Common myeloid progenitor, CD34-positive (primary cell): Measurements from ENCODE around the gene AIF1.
A peak's percentile ranks its signal among the peaks of the same experiment; 100 is the strongest.

Experiments used
- CTCF ChIA-PET: fragments of 350-600 bp; sonication (Branson Sonifier 250); formaldehyde crosslinking; loops from one replicate; lab custom pipeline; 2021; ENCODE audit warnings: antibody characterized with exemption; lab: Charles Lee
- POLR2A ChIA-PET: fragments of 350-600 bp; sonication (Branson Sonifier 250); formaldehyde crosslinking; loops from one replicate; lab custom pipeline; 2021; ENCODE audit warnings: antibody characterized with exemption; lab: Charles Lee
- DNase-seq, 3 donors: peaks; one replicate each; pipeline versions ENCODE4 v3.0.0 to v3.0.0-alpha.2; 2013
- H3K27ac ChIP-seq, 2 experiments: 1 replicate in 1 of 2; 2 replicates in 1 of 2; pipeline ENCODE4 v1.7.0; 2013; ENCODE audit warnings: inconsistent platforms in 2 of 2, low read length in 2 of 2, mild to moderate bottlenecking in 2 of 2, low read depth in 1 of 2, moderate library complexity in 1 of 2; ENCODE audit not compliant: severe bottlenecking in 2 of 2, insufficient read depth in 1 of 2, poor library complexity in 1 of 2
- H3K27me3 ChIP-seq, 5 experiments: replicated peaks in 2 of 5; 1 replicate in 3 of 5; 2 replicates in 2 of 5; pipeline versions ENCODE4 v1.6.1 to v1.7.0; 2013; ENCODE audit warnings: low read length in 4 of 5, mild to moderate bottlenecking in 2 of 5, moderate library complexity in 2 of 5, inconsistent platforms in 1 of 5; ENCODE audit not compliant: insufficient read depth in 5 of 5, control insufficient read depth in 4 of 5
- H3K36me3 ChIP-seq, 4 experiments: 1 replicate in 2 of 4; 2 replicates in 2 of 4; pipeline versions ENCODE4 v1.6.1 to v1.7.0; 2013; ENCODE audit warnings: low read length in 3 of 4, control low read depth in 1 of 4, mild to moderate bottlenecking in 1 of 4; ENCODE audit not compliant: control insufficient read depth in 4 of 4, insufficient read depth in 4 of 4
- H3K4me1 ChIP-seq, 4 experiments: 1 replicate in 3 of 4; 2 replicates in 1 of 4; pipeline versions ENCODE4 v1.6.1 to v1.7.1; 2013; ENCODE audit warnings: low read length in 3 of 4, mild to moderate bottlenecking in 3 of 4, control low read depth in 1 of 4, inconsistent platforms in 1 of 4, moderate library complexity in 1 of 4; ENCODE audit not compliant: control insufficient read depth in 4 of 4, insufficient read depth in 4 of 4; ENCODE audit errors: control extremely low read depth in 1 of 4
- H3K4me3 ChIP-seq, 7 experiments: 1 replicate in 4 of 7; 2 replicates in 3 of 7; pipeline versions ENCODE4 v1.5.1 to v1.7.0; 2013; ENCODE audit warnings: mild to moderate bottlenecking in 7 of 7, low read length in 6 of 7, moderate library complexity in 6 of 7, inconsistent platforms in 2 of 7, low read depth in 2 of 7, control low read depth in 1 of 7; ENCODE audit not compliant: insufficient read depth in 4 of 7, control insufficient read depth in 1 of 7; ENCODE audit errors: extremely low read depth in 1 of 7
- H3K9me3 ChIP-seq, 5 experiments: 1 replicate in 4 of 5; 2 replicates in 1 of 5; pipeline versions ENCODE4 v1.6.1 to v1.7.1; 2013; ENCODE audit warnings: low read length in 4 of 5, mild to moderate bottlenecking in 2 of 5, inconsistent platforms in 1 of 5, low read depth in 1 of 5, moderate library complexity in 1 of 5; ENCODE audit not compliant: control insufficient read depth in 4 of 5, insufficient read depth in 2 of 5; ENCODE audit errors: control extremely low read depth in 1 of 5
- WGBS: methylation state at CpG from one replicate; pipeline ENCODE4 v1.1.5; 2013; ENCODE audit not compliant: insufficient coverage; 5-methylcytosine and 5-hydroxymethylcytosine counted together

The AIF1 gene

DNA sequence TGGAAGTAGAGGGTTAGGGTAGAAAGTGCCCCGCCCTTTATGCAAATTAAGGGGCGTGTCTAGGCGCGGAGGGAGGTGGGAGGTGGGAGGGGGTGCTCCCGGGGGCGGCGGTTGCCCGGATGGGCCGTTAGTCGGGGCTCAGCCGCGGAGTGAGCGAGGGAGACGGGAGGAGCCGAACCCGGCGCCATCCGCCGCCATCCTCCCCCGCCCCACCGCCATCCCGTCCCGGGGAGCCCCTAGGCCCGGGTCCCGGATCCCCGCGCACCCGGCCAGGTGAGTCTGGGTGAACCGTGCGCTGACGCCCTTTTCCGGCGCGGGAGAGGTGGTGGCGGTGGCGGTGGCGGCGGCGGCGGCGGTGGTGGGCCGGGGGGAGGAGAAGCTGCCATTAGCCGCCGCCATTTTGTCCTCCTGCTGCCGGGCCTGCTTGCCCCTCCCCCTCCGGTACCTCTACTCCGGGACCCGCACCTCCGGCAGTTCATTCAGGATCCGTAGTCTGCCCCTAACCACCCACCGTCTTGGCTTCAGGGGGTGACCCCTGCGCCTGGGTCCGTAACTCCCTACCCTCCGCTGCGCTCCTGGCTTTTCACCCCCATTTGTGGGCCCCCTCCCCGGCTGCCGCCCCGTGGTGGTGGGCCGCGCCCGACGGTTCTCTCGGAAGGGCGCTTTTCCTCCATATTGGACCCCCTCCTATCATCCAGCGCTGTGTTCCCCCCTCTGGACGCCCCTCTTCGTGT is 5.7 kb downstream of the AIF1 start, which contains the start of gene PRRC2A:
Gene PRRC2A, plus strand, starts transcription at position 130 of the 734 bp plus-strand sequence. CDS start 2,075 bp downstream, outside the sequence.
- no peaks in the 10 kb centered on the region for H3K9me3 ChIP-seq
- H3K27me3 ChIP-seq, result no peaks in the 10 kb centered on the region
- DNase-seq, result peak in 2 of 3 donors; percentile 80 to 85
- POLR2A ChIA-PET, result interaction anchor here (0.9 to 2.8 kb wide), 3 partner anchors 11 to 31 kb away, joined by 3 to 19 read pairs (median 8); partner anchors contain the start of gene BAG6
- H3K4me1 ChIP-seq, result peaks cover 25 to 46% (median 40%) of the 10 kb centered on the region in 4 experiments
- peaks cover 10 to 46% (median 28%) of the 10 kb centered on the region in 4 experiments for H3K36me3 ChIP-seq
- WGBS, result 0% methylated on average over 29 of the region's 67 CpGs
- peak within 1 kb of the TSS; percentile 94 to 97 for H3K27ac ChIP-seq
- H3K4me3 ChIP-seq, result peak within 1 kb of the TSS; percentile 79 to 95 (median 88)
- CTCF ChIA-PET, result interaction anchor here (3.0 kb wide), 1 partner anchor 31 kb away, joined by 12 read pairs; the partner anchor contains the start of gene BAG6

DNA sequence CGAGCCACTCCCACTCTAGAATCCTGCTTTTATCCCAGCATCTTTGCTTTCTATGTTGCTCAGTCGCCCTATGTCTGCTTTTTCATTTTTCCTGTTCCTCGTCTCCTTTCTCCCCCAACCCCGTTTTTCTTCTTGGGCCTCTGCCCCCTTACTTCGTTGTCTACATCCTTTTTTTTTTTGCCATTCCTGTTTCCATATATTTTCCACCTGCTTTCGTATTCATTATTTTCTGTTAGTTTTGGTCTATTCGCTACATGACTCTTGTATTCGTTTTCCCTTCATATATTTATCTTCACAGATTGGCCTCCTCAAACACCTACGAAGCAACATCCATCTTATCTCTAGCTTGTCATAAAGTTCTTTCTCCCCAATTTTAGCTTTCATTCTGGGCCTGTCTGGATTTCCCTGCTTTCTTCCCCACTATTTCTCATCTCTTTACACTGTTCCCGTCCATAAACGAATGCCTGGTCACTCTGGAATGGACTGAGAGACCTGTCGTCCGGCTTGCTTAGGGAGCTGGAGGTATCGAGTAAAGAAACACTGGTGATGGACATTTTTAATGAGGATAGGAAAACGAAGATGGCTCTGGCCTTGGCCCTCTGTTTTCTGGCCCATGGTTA is 6.4 kb downstream of the AIF1 start:
- CTCF ChIA-PET, result interaction anchor here (1.3 to 3.0 kb wide), 4 partner anchors 14 to 31 kb away, joined by 3 to 15 read pairs (median 8); partner anchors contain the start of gene BAG6
- no peak for DNase-seq
- no peaks in the 10 kb centered on the region for H3K27me3 ChIP-seq
- peak overlapping the region; percentile 92 to 96 for H3K27ac ChIP-seq
- POLR2A ChIA-PET, result interaction anchor here (0.6 to 2.8 kb wide), 3 partner anchors 12 to 199 kb away, joined by 3 to 19 read pairs (median 8); partner anchors contain the start of gene BAG6
- H3K9me3 ChIP-seq, result no peaks in the 10 kb centered on the region
- H3K36me3 ChIP-seq, result peaks cover 11 to 52% (median 34%) of the 10 kb centered on the region in 4 experiments
- H3K4me3 ChIP-seq, result peak overlapping the region; percentile 79 to 95 (median 88)
- H3K4me1 ChIP-seq, result peaks cover 24 to 42% (median 34%) of the 10 kb centered on the region in 4 experiments
- 36% methylated on average over 14 of the region's 15 CpGs for WGBS

DNA sequence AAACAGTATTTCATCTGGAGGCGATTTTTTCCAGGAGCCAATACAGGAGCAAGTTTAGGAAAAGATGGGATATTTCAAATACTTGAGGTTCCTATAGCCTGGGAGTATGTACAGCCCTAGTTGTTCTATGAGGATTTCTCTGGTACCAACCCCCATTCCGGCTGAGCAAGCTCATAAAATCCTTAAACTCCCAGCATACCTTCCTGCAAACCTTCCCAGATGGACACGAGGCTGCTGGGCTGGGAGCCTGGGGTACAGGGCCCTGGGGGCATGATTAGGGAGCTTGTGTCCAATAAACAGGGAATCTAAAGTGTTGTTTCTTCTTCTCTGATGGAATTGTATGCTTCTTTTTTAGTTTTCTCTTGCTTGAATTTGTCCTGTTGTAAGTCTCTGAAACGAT is 7.0 kb downstream of the AIF1 start:
- Histone ChIP-seq H3K9me3 (no peaks in the 10 kb centered on the region), H3K4me1 (peaks cover 18 to 37% (median 28%) of the 10 kb centered on the region in 4 experiments), H3K36me3 (peaks cover 13 to 52% (median 40%) of the 10 kb centered on the region in 4 experiments), H3K27me3 (no peaks in the 10 kb centered on the region), H3K4me3 (peak overlapping the region in 6 of 7 experiments; percentile 79 to 95 (median 90)), H3K27ac (peak overlapping the region; percentile 92 to 96)
- 76% methylated on average over 3 of the region's 4 CpGs for WGBS
- DNase-seq, result no peak
- CTCF ChIA-PET, result interaction anchor here (1.0 to 3.0 kb wide), 7 partner anchors 11 to 76 kb away, joined by 3 to 15 read pairs (median 4); partner anchors contain the start of gene BAG6
- POLR2A ChIA-PET, result interaction anchor here (0.6 to 2.8 kb wide), 2 partner anchors 30 to 198 kb away, joined by 3 to 19 read pairs; partner anchors contain the start of gene BAG6

DNA sequence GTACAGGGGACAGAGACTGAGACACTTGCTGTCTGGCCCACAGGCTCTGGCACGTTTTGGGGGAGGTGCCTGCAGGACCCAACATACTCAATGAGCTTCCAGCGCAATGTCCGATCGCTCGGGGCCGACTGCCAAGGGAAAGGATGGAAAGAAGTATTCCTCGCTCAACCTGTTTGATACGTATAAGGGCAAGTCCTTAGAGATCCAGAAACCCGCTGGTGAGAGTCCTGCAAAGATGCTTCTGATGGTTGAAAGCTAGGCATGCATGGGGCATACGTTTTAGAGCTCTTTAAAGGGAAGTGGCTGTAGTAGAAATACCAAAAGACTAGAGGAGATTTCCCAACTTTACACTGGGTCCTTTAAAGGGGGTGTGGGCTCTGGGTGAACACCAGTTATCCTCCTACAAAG is 7.7 kb downstream of the AIF1 start:
- ChIA-PET CTCF (interaction anchor here (0.6 to 3.0 kb wide), 10 partner anchors 11 to 1236 kb away, joined by 3 to 15 read pairs (median 4); partner anchors contain the start of gene BAG6), POLR2A (interaction anchor here (0.6 to 2.8 kb wide), 3 partner anchors 10 to 29 kb away, joined by 3 to 19 read pairs (median 5); partner anchors contain the start of gene BAG6)
- Histone ChIP-seq H3K27ac (peak overlapping the region in 1 of 2 experiments; percentile 96), H3K9me3 (no peaks in the 10 kb centered on the region), H3K4me3 (peak overlapping the region in 2 of 7 experiments; percentile 92), H3K27me3 (no peaks in the 10 kb centered on the region), H3K36me3 (peaks cover 16 to 57% (median 46%) of the 10 kb centered on the region in 4 experiments), H3K4me1 (peaks cover 16 to 30% (median 23%) of the 10 kb centered on the region in 4 experiments)
- DNase-seq, result no peak
- 91% methylated on average over 9 of the region's 10 CpGs for WGBS

DNA sequence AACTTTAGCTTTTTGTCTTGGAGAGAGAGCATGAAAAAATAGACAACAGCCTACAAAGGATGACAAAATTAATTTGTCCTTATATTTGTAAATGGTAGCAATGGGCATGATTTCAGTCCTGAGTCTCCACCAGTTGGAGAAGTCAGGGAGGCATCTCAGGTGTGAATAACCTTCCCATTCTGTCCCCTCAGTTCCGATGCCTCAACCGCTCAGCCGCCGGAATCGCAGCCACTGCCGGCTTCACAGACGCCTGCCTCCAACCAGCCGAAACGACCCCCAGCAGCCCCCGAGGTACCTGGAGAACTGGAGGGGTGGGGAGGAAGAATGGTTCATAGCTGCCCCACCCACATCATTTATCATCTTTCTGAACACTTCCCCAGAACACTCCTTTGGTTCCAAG is 9.0 kb downstream of the AIF1 start:
- peaks cover 16 to 22% (median 19%) of the 10 kb centered on the region in 4 experiments for H3K4me1 ChIP-seq
- H3K4me3 ChIP-seq, result no peak overlapping the region
- H3K36me3 ChIP-seq, result peaks cover 28 to 71% (median 58%) of the 10 kb centered on the region in 4 experiments
- no peaks in the 10 kb centered on the region for H3K9me3 ChIP-seq
- no CpG with 5 or more reads among the region's 10 CpGs for WGBS
- no peak for DNase-seq
- POLR2A ChIA-PET, result no interaction called here
- no peak overlapping the region for H3K27ac ChIP-seq
- CTCF ChIA-PET, result interaction anchor here (1.1 to 3.0 kb wide), 2 partner anchors 13 to 28 kb away, joined by 3 to 12 read pairs; partner anchors contain the start of gene BAG6
- no peaks in the 10 kb centered on the region for H3K27me3 ChIP-seq

DNA sequence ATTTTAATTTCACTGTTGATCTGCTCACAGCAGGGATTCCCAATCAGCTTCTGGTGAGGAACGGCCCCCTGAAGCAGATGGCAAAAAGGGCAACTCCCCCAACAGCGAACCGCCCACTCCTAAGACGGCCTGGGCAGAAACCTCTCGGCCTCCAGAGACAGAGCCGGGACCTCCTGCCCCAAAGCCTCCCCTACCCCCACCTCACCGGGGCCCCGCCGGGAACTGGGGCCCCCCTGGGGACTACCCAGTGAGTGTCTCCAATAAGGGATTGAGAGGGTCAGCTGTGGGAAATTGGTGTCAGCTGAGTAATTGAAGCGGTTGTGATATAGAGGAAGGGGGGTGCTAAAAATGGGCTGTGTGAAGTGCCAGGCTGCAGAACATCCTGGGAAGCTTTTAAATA is 11.9 kb downstream of the AIF1 start:
- Histone ChIP-seq H3K9me3 (no peaks in the 10 kb centered on the region), H3K4me3 (no peak overlapping the region), H3K4me1 (peaks cover 6 to 8% (median 7%) of the 10 kb centered on the region in 4 experiments), H3K27ac (peak overlapping the region in 1 of 2 experiments; percentile 12), H3K27me3 (no peaks in the 10 kb centered on the region), H3K36me3 (peaks cover 31 to 96% (median 79%) of the 10 kb centered on the region in 4 experiments)
- ChIA-PET CTCF (interaction anchor here (1.0 to 2.3 kb wide), 5 partner anchors 8 to 78 kb away, joined by 3 to 5 read pairs (median 4); no protein-coding TSS in a partner anchor), POLR2A (no interaction called here)
- no peak for DNase-seq
- 100% methylated on average over 2 of the region's 10 CpGs for WGBS
